GM21723 (cell line): ENCODE data around the gene GPR151.

Source experiments
- ATAC-seq: cut with Tn5 transposase; IDR thresholded peaks from one replicate; pipeline ENCODE4 v1.9.1; 2021; ENCODE audit warnings: mild to moderate bottlenecking, moderate library complexity; ENCODE audit not compliant: unreplicated experiment

Gene GPR151

GRCh38 chr5:146521403-146522106 is 5.6 kb upstream of the GPR151 start:
- ATAC-seq, result no peak

GRCh38 chr5:146520731-146521130 is 4.7 kb upstream of the GPR151 start:
- ATAC-seq, result no peak

DNA sequence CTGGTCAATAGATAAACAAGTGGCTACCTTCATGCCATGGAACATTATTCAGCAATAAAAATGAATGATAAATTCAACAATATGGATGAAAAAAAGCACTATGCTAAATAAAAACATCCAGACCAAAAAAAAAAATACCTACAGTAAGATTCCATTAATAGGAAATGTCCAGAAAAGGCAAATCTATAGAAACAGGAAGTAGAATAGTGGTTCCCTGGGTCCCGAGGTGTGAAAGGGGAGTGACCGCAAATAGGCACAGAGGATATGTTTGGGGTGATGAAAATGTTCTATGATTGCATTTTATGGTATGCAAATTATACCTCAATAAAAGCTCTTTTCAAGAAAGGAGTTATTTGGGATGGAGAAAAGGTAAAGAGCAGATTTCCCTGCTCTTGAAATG is 3.6 kb upstream of the GPR151 start:
- no peak for ATAC-seq

- ATAC-seq, result no peak
These were observed 378 bp downstream of the GPR151 start for GRCh38 chr5:146515473-146516150.

GRCh38 chr5:146514575-146514974 is 1.4 kb downstream of the GPR151 start:
- ATAC-seq, result no peak

DNA sequence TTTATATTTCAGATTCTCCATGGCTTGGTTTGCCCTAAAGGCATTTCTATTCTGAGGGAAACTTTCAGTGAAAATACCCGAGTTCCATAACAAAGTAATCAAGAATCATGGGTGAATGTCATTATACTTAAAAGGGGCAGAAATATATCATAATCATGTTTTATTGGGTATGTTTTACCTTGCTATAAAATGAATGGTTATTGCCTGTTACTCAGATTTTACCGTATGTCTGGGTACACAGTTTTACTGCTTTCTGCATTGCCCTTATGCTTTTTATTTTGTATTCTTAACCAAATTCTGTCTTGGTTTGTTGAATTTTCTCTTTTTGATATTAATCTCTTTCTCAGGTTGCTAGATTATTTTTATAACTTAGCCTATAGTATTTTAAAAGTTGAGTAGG is 2.5 kb downstream of the GPR151 start:
- no peak for ATAC-seq

DNA sequence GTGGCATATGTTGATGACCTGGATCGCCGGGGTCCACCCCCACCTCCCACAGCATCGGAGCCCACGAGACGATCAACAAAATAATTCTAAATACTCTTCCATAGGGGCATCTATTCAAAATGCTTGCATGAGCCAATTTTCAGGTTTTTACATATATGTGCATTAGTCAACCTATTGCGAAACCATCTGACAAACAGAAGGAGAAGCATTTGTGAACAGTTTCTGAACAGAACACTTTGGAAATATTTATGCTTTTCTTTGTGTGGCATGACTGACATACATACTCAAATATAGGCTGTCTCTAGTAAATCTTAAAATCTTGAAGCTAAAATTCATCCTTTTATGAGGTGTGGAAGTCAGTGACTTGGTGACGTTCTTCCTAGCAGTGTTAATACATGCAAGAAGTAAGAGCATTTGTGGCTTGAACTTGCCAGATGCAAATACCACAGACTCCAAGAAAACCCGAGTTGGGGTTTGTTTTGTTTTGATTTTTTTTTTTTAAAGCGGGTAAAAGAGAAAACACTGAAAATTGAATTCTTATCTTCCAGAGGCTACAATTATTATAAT is 5.3 kb downstream of the GPR151 start:
- ATAC-seq, result no peak

GRCh38 chr5:146507428-146507827 is 8.6 kb downstream of the GPR151 start:
- ATAC-seq, result no peak

- ATAC-seq, result no peak
These were observed 16.3 kb downstream of the GPR151 start for GRCh38 chr5:146499680-146500079.

- ATAC-seq, result no peak
These were observed 21.3 kb downstream of the GPR151 start for GRCh38 chr5:146494656-146495055.

GRCh38 chr5:146490089-146490843 is 25.7 kb downstream of the GPR151 start:
- no peak for ATAC-seq

- no peak for ATAC-seq
These were observed 31.1 kb downstream of the GPR151 start for GRCh38 chr5:146484714-146485391.

- no peak for ATAC-seq
These were observed 33.2 kb downstream of the GPR151 start for GRCh38 chr5:146482775-146483174.

DNA sequence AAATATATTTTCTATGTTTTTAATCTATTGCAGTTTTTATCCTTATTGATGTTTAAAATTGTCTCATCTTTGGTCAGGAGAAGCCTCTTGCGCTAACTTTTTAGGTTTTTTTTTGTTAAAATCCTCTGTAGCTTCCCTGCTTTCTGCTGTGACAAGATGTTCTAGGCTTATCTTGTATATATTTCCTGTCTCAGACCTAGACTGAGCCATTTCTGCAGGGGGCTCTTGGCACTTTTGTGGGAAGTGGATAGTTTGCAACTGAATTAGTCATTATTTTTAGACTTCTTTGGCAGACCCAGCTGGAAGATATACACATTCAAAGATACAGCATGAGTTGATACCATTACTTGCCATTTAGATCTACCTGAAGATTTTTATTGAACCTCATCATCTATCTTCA is 40.1 kb downstream of the GPR151 start:
- ATAC-seq, result no peak

DNA sequence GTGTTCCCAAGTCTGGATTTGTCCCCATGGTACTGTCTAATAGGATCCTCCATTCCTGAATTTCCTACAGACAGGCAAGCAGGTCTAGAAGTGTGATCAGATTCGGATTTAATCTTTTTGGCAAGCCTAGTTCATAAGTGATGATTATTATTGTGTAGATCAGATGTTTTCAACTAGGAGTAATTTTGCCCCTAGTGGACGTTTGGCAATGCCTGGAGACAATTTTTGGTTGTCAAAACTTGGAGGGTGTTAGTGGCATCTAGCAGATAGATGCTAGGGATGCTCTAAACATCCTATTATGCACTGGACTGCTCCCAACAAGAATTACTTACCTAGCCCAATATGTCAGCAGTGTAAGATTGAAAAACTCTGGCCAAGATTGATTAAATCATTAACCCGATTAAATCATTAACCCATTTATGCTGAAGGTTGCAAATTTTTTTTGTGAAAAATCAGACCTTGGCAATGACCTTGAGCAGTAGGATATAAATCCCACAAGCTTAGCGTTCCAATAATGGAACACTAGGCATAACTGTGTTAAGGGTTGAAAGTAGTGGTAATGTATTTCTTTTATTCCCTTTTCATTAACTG is 40.7 kb downstream of the GPR151 start:
- ATAC-seq, result no peak

DNA sequence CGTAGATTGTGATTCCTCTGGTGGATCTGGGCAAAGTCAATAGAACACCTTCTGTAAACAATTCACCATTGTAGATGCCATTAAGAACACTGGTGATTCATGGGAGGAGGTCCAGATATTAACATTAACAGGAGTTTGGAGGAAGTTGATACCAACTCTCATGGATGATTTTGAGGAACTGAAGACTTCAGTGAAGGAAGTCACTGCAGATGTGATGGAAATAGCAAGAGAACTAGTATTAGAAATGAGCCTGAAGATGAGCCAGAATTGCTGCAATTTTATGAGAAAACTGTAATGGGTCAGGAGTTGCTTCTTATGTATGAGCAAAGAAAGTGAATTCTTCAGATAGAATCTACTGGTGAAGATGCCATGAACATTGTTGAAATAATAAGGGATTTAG is 41.9 kb downstream of the GPR151 start:
- ATAC-seq, result no peak

DNA sequence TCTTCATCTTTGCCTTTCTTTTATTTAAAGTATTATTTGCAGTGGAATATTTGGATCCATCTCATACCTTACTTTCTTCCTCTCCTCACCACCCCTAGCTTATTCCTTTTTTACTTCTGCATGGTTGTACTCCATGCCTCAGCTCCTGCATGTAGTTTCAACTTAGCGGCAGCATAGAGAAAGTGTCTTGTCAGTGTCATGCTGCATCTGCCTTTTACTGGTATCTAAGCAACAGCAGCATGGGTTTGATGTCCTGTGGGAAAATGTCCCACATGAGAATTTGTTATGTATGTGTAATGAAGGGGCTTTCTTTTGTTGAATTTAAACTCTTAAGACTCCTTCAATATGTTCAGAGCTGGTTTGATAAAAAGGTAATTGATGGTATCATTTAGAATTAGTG is 48.2 kb downstream of the GPR151 start:
- no peak for ATAC-seq

DNA sequence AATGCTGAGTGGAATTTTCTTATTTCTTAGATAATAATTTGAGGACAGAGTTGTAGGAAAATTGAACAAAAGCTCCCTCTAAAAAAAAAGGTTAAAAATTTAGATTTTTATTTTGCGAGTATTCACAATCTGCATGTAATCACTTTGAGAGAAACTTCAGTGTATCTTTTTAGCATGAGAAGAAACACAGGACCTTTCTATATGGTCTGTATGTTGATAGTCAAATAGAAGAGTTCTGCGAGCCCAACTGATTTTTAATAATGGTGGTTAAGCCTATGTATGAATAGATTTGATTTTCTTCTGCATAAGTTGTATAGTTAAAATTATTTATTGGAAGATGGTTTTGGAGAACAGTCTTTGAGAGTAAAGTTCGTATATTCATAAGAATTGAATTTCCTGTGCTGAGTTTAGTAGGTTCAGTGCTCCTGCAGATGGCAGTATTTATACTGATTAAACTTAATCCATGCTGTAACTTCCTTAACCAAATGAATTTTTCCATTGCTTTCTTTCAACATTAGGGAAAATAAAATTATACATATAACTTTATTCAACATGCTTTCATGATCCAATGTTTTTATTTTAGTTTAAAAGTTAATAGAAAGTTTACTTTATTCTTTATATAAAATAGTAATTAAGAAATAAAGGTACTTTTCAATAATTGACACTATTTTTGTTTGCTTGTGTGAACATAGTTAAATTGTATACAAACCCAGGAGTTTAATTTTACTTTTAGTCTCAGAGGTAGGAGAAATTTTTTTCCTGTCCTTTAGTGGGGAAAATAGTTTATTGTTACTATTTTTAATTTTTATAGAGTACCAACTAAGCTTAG is 49.3 kb downstream of the GPR151 start:
- ATAC-seq, result no peak

DNA sequence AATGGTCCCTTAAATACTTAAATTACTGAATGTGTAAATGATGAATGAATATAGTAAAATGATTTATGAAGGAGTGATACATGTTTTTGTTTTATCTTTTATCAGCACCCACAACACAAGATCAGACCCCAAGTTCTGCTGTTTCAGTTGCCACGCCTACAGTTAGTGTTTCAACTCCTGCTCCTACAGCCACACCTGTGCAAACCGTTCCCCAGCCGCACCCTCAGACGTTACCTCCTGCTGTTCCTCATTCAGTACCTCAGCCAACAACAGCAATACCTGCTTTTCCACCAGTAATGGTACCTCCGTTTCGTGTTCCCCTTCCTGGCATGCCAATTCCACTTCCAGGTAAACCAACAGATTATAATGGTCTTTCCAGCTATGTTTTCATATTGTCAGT is 52.5 kb downstream of the GPR151 start:
- no peak for ATAC-seq
